HEK293T (cell line): Measurements from ENCODE around the gene PIK3R5.

Experiments
- ARNT ChIP-seq: fragments of 450-650 bp; IDR thresholded peaks from 2 replicates; pipeline ENCODE4 v1.6.1; 2017; ENCODE audit warnings: mild to moderate bottlenecking
- BHLHE40 ChIP-seq: fragments of 450-650 bp; IDR thresholded peaks from 2 replicates; pipeline ENCODE4 v1.6.1; 2016; ENCODE audit warnings: mild to moderate bottlenecking, moderate library complexity, borderline replicate concordance
- CTBP1 ChIP-seq: fragments of 450-650 bp; IDR thresholded peaks from 2 replicates; pipeline ENCODE4 v1.6.1; 2016; ENCODE audit warnings: borderline replicate concordance
- ELF4 ChIP-seq: fragments of 450-650 bp; IDR thresholded peaks from 2 replicates; pipeline ENCODE4 v1.6.1; 2017; ENCODE audit warnings: antibody characterized with exemption
- FOXA1 ChIP-seq: fragments of 450-650 bp; IDR thresholded peaks from 2 replicates; pipeline ENCODE4 v1.6.1; 2016; ENCODE audit warnings: mild to moderate bottlenecking
- FOXK2 ChIP-seq: fragments of 450-650 bp; IDR thresholded peaks from 2 replicates; pipeline ENCODE4 v1.6.1; 2016; ENCODE audit warnings: mild to moderate bottlenecking
- FOXM1 ChIP-seq: fragments of 450-650 bp; IDR thresholded peaks from 2 replicates; pipeline ENCODE4 v1.6.1; 2017; ENCODE audit warnings: mild to moderate bottlenecking, borderline replicate concordance
- HDGF ChIP-seq: fragments of 450-650 bp; IDR thresholded peaks from 2 replicates; pipeline ENCODE4 v1.6.1; 2017; ENCODE audit warnings: antibody characterized with exemption, borderline replicate concordance
- L3MBTL2 ChIP-seq: fragments of 450-650 bp; conservative IDR thresholded peaks from 2 replicates; pipeline ENCODE4 v1.6.1; 2016; ENCODE audit warnings: mild to moderate bottlenecking
- LEF1 ChIP-seq: fragments of 450-650 bp; IDR thresholded peaks from 2 replicates; pipeline ENCODE4 v1.6.1; 2017; ENCODE audit warnings: mild to moderate bottlenecking, borderline replicate concordance
- NFRKB ChIP-seq: fragments of 450-650 bp; IDR thresholded peaks from 2 replicates; pipeline ENCODE4 v1.6.1; 2016; ENCODE audit warnings: mild to moderate bottlenecking, moderate library complexity
- SP1 ChIP-seq: fragments of 450-650 bp; IDR thresholded peaks from 2 replicates; pipeline ENCODE4 v1.6.1; 2017
- SUZ12 ChIP-seq: fragments of 450-650 bp; IDR thresholded peaks from 2 replicates; pipeline ENCODE4 v1.6.1; 2016; ENCODE audit warnings: mild to moderate bottlenecking
- TARDBP ChIP-seq: fragments of 450-650 bp; IDR thresholded peaks from 2 replicates; pipeline ENCODE4 v1.6.1; 2016

- TF ChIP-seq FOXA1 (no peak), BHLHE40 (no peak), NFRKB (no peak), FOXK2 (no peak), SUZ12 (no peak), FOXM1 (no peak), ELF4 (no peak), TARDBP (no peak), SP1 (no peak), LEF1 (no peak), HDGF (no peak), CTBP1 (no peak), L3MBTL2 (no peak), ARNT (no peak)
Observed at GRCh38 chr17:9006175-9006767, 40.8 kb upstream of the PIK3R5 start.
